Measurements from ENCODE around the gene KRT34.

Gene KRT34

GRCh38 chr17:41340934-41341861 is 40.9 kb downstream of the KRT34 start:
- no peaks in the 10 kb centered on the region for H3K36me3 ChIP-seq (ENCODE audit: control insufficient read depth in 2 of 2, insufficient read depth in 1 of 2, low read length in 2 of 2)
- no peaks in the 10 kb centered on the region for H3K4me1 ChIP-seq (ENCODE audit: control insufficient read depth, insufficient read depth, low read length)
- TF ChIP-seq ZNF514 (tag by site-specific recombination; IDR thresholded peaks at IDR 0.05) (no peak), TRIM28 (IDR thresholded peaks at IDR 0.05; ENCODE audit: borderline replicate concordance, low read length) (no peak), ZNF585B (tag by site-specific recombination; IDR thresholded peaks at IDR 0.05) (no peak), ZSCAN23 (tag by site-specific recombination; IDR thresholded peaks at IDR 0.05) (no peak), ZSCAN18 (tag by site-specific recombination; IDR thresholded peaks at IDR 0.05) (no peak), HOXD13 (CRISPR knock-in tag; IDR thresholded peaks at IDR 0.05; ENCODE audit: borderline replicate concordance) (no peak), ZNF692 (tag by site-specific recombination; IDR thresholded peaks at IDR 0.05) (no peak), SCRT2 (tag by site-specific recombination; IDR thresholded peaks at IDR 0.05) (no peak)
- H3K27ac ChIP-seq (ENCODE audit: extremely low read depth, low read depth, low read length): no peak overlapping the region
- ChIA-PET CTCF (interaction anchor here (0.6 to 2.0 kb wide), 4 partner anchors 9 to 324 kb away, joined by 3 to 16 read pairs (median 5); no protein-coding TSS in a partner anchor), POLR2A (no interaction called here)
- H3K4me3 ChIP-seq (ENCODE audit: low read depth, low read length): no peak overlapping the region
- H3K9me3 ChIP-seq (ENCODE audit: control insufficient read depth, insufficient read depth, low read depth, low read length): no peaks in the 10 kb centered on the region

DNA sequence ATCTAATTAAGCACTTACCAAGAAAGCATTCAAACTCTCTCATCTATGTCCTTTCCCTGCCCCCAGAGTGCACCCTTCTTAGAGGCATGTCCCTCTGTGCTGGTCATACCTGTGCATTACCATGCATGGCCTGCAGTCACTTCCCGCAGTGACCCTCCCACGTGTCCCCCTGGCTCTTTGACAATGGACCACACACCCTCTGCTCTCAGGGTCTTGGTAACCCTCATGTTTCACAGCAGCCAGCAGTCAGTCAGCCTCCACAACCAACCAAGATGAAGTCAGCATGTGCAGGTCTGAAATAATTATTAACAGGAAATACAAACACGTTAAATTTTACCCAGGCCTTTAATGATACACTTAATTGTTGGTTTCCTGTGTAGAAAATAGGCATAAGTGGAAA is 41.6 kb downstream of the KRT34 start:
- H3K9me3 ChIP-seq (ENCODE audit: control insufficient read depth, insufficient read depth, low read depth, low read length): no peaks in the 10 kb centered on the region
- no peak for TF ChIP-seq ZNF341 (tag by site-specific recombination; IDR thresholded peaks at IDR 0.05; ENCODE audit: low read depth)
- no peak for TF ChIP-seq ZFHX2 (tag by site-specific recombination; conservative IDR thresholded peaks at IDR 0.05)
- TF ChIP-seq PRDM2 (tag by site-specific recombination; IDR thresholded peaks at IDR 0.05; ENCODE audit: borderline replicate concordance): no peak
- H3K4me3 ChIP-seq (ENCODE audit: low read depth, low read length): no peak overlapping the region
- no peak overlapping the region for H3K27ac ChIP-seq (ENCODE audit: extremely low read depth, low read depth, low read length)
- no peaks in the 10 kb centered on the region for H3K36me3 ChIP-seq (ENCODE audit: control insufficient read depth in 2 of 2, insufficient read depth in 1 of 2, low read length in 2 of 2)
- POLR2A ChIA-PET: no interaction called here
- H3K4me1 ChIP-seq (ENCODE audit: control insufficient read depth, insufficient read depth, low read length): no peaks in the 10 kb centered on the region
- CTCF ChIA-PET: interaction anchor here (1.8 kb wide), 2 partner anchors 11 to 18 kb away, joined by 7 to 16 read pairs; no protein-coding TSS in a partner anchor

All from HEK293 (cell line).